ENCODE data around the gene LMX1A. TPM values are rescaled to one million over a fixed set of nuclear protein-coding genes. Genes with fewer than 3 reads are reported as not detected.
A peak's percentile ranks its signal among the peaks of the same experiment; 100 is the strongest.

LMX1A gene
- total RNA-seq: under 1 TPM in 1 of 2 donors, not detected in 1; 0.28 TPM

- DNase-seq (ENCODE audit: low spot score): peak; percentile 39
- Histone ChIP-seq H3K4me1 (replicated peaks) (no peaks in the 10 kb centered on the region), H3K27me3 (replicated peaks; ENCODE audit: insufficient read depth) (peaks cover 38% of the 10 kb centered on the region), H3K4me3 (peak within 1 kb of the TSS; percentile 12 to 25), H3K27ac (no peak within 1 kb of the TSS), H3K9me3 (no peaks in the 10 kb centered on the region), H3K36me3 (no peaks in the 10 kb centered on the region)
- TF ChIP-seq, protein P1, sequence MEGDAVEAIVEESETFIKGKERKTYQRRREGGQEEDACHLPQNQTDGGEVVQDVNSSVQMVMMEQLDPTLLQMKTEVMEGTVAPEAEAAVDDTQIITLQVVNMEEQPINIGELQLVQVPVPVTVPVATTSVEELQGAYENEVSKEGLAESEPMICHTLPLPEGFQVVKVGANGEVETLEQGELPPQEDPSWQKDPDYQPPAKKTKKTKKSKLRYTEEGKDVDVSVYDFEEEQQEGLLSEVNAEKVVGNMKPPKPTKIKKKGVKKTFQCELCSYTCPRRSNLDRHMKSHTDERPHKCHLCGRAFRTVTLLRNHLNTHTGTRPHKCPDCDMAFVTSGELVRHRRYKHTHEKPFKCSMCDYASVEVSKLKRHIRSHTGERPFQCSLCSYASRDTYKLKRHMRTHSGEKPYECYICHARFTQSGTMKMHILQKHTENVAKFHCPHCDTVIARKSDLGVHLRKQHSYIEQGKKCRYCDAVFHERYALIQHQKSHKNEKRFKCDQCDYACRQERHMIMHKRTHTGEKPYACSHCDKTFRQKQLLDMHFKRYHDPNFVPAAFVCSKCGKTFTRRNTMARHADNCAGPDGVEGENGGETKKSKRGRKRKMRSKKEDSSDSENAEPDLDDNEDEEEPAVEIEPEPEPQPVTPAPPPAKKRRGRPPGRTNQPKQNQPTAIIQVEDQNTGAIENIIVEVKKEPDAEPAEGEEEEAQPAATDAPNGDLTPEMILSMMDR (IDR thresholded peaks at IDR 0.05): no peak
- no peak for TF ChIP-seq POLR2AphosphoS5 (IDR thresholded peaks at IDR 0.05)
- no peak for TF ChIP-seq POLR2A (IDR thresholded peaks at IDR 0.05)
- intact Hi-C loops (cut with DNase I): no loop called here
- WGBS: under 1% methylated on average over 62 of the region's 88 CpGs
Observed at GRCh38 chr1:165355977-165356811, at the start of gene LMX1A. Gene LMX1A, minus strand, starts transcription at chr1:165356715. Its CDS starts 1,156 bp downstream, at chr1:165355559.

DNA sequence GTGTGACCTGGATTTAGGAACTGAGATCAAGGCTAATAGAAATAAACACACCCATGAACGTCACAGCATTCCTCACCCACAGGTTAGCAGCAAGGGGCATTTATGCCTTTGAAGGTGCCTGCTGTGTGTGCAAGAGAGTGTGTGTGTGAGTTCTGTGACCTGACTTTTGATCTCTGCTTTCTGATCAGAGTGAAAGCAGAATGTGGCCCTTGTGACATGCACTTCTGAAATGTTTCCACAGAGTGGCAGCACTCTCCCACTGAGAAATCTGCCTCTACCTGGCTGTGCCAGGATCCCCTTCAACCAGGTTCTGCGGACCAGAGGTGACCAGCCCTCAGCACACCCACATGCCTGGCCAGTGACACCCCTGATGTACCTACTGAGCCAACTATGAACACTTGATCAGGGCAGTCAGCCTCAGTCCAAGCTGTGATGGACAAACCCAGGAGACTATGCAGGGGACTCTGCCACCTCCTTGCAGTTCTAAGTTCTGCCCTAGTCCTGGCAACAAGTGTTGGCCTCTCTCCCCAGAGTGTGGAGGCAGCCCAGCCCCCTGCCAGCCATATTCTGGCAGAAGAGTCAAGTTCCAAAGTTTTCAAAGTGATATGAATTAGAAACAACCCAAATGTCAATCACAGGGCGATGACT, 47.4 kb upstream of the LMX1A start:
- Histone ChIP-seq H3K36me3 (no peaks in the 10 kb centered on the region), H3K4me1 (replicated peaks) (no peaks in the 10 kb centered on the region), H3K27me3 (replicated peaks; ENCODE audit: insufficient read depth) (no peaks in the 10 kb centered on the region), H3K27ac (no peak overlapping the region), H3K9me3 (no peaks in the 10 kb centered on the region), H3K4me3 (no peak overlapping the region)
- no peak for TF ChIP-seq POLR2A (IDR thresholded peaks at IDR 0.05)
- TF ChIP-seq, protein P1 (IDR thresholded peaks at IDR 0.05): peak in 3 of 4 experiments; percentile 22 to 51 (median 51)
- no peak for TF ChIP-seq POLR2AphosphoS5 (IDR thresholded peaks at IDR 0.05)
- intact Hi-C loops (cut with DNase I): no loop called here
- WGBS: 40% methylated on average over 3 of the region's 3 CpGs
- DNase-seq (ENCODE audit: low spot score): no peak

GRCh38 chr1:165402517-165403111, 46.1 kb upstream of the LMX1A start:
- intact Hi-C loops (cut with DNase I): no loop called here
- Histone ChIP-seq H3K27ac (no peak overlapping the region), H3K27me3 (replicated peaks; ENCODE audit: insufficient read depth) (no peaks in the 10 kb centered on the region), H3K36me3 (no peaks in the 10 kb centered on the region), H3K4me1 (replicated peaks) (no peaks in the 10 kb centered on the region), H3K4me3 (no peak overlapping the region), H3K9me3 (no peaks in the 10 kb centered on the region)
- TF ChIP-seq, protein P1 (IDR thresholded peaks at IDR 0.05): no peak
- TF ChIP-seq POLR2A (IDR thresholded peaks at IDR 0.05) (no peak), POLR2AphosphoS5 (IDR thresholded peaks at IDR 0.05) (no peak)
- 91% methylated on average over 4 of the region's 4 CpGs for WGBS
- DNase-seq (ENCODE audit: low spot score): no peak

- Histone ChIP-seq H3K27me3 (replicated peaks; ENCODE audit: insufficient read depth) (no peaks in the 10 kb centered on the region), H3K27ac (no peak overlapping the region), H3K36me3 (no peaks in the 10 kb centered on the region), H3K4me1 (replicated peaks) (no peaks in the 10 kb centered on the region), H3K9me3 (no peaks in the 10 kb centered on the region), H3K4me3 (no peak overlapping the region)
- TF ChIP-seq POLR2A (IDR thresholded peaks at IDR 0.05) (no peak), POLR2AphosphoS5 (IDR thresholded peaks at IDR 0.05) (no peak)
- TF ChIP-seq, protein P1 (IDR thresholded peaks at IDR 0.05): no peak
- intact Hi-C loops (cut with DNase I): no loop called here
- WGBS: 64% methylated on average over 4 of the region's 4 CpGs
- DNase-seq (ENCODE audit: low spot score): no peak
Observed at GRCh38 chr1:165397944-165398343, 41.4 kb upstream of the LMX1A start.

Data from prostate gland (tissue), 2 donors.